ENCODE measurements around the gene MEIOB.
"Not testable (repeated sequence)": the region's sequence is repeated elsewhere in the genome, so short reads cannot be mapped to it uniquely, and the experiment has no call there.

Gene MEIOB

DNA sequence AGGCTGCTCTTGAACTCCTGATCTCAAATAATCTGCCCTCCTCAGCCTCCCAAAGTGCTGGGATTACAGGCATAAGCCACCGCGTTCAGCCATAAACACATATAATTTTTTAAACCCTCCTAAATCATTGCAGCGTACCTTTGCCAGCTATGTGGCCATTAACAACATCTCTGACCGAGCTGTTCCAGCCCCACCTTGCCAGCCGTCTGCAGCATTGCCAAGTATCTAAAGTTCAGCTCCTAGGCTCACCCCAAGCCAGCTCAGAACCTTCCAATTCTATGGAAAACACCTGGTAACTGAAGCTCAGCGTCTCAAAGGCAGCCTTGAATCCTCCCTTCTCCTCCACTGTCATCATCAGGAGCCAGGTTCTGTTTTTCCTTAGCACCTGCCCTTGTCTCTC lies 5.1 kb upstream of the MEIOB start:
- DNase-seq: no peak

DNA sequence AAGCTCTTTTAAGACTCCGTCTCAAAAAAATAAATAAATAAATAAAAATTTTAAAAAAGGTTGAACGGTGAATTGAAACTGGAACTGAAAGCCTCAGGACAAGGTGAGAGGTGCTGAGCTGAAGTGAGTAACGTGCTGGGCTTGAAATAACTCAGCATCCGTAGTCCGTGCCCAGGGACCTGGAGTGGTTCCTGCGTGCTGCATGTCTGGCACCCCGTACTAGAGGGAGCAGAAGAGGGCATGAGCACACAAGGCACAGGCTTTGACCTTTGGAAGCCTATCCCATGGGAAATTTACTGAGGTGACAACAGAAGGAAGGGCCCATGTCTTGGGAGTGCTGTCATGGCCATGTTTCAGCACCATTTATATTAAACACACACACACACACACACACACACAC lies 4.5 kb upstream of the MEIOB start:
- DNase-seq: no peak

DNA sequence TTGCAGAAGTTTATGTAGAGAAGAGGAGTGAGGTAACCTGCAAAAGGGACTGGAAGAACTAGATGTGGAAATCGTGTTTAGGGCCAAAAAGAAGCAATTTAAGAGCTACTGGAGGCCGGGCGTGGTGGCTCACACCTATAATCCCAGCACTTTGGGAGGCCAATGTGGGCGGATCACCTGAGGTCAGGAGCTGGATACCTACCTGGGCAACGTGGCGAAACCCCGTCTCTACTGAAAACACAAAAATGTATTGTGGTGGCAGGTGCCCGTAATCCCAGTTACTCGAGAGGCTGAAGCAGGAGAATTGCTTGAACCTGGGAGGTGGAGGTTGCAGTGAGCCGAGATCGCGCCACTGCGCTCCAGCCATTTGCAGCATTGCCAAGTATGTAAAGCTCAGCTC lies 4.1 kb upstream of the MEIOB start:
- not testable (repeated sequence) for DNase-seq

DNA sequence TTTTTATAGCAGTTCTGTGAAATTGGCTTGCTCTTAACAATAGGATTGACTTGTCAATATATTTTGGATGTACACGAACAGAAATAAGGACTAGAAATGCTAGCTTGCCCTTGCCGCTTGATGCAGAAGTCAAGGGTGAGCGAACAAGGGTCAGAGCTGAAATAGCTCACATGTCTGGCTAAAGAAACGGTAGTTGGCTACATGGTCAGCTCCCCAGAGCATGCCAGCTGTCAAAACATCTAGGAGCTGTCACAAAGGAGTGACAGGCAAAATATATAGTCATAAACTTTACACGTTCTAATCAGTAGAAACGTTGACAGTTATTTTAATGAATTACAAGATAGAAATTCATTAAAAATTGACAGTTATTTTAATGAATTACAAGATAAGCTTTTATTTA lies 2.9 kb upstream of the MEIOB start:
- DNase-seq: no peak

DNA sequence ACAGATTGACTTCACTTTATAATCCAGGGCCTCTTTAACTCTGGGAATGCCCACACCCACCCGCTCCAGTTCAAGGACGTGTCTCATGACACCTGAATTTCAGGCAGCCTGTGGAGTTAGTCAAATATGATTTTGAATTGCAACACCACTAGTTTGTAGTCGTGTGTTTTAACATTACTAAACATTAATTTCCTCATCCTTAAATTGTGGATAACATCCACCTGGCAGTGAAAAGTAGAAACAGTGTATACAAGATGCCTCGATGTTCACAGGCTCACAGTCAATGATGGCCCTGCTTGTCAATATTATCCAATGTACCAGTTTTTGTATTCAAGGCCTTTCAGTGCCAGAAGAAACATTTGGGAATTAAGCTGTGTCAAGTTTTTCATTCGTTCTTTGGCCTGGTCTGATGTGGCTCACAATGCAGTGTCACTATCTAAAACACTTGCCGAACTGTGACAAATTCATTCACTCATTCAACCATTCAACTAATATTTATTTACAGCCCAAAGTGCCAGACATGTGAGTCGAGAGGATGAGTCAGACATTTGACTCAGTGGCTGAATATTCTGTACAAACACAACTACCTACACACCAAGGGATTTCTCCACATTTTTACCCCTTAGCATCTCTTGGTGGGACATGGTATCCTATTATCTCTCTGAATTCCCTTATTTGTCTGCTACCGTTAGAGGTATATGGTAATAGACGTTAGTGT lies 1.4 kb downstream of the MEIOB start:
- no peak for DNase-seq

DNA sequence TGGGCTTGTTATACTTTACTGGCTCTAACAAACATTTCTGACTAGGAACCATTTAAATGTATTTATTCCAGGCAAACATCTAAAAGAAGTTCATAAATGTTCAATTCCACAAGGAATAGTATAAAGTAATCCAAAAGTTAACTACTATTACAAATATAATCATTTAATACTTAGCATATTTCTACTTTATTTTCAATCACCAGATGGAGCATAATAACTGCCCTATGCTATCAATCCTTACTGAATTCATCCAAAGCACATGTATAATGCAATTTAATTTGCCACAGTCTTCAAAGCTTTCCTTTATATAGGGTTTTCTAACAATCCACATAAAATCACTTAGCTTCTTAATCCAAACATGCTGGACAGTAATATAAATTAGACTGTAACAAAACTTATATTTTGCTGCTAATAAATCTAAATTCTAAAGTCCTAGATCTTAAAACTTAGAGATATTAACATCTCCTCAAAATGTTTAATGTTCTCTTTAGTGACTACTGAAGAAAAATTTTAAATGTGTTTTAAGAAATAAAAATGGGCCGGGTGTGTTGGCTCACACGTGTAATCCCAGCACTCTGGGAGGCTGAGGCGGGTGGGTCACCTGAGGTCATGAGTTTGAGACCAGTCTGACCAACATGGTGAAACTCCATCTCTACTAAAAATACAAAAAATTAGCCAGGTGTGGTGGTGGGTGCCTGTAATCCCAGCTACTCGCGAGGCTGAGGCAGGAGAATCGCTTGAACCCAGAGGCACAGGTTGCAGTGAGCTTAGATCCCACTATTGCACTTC lies 5.9 kb downstream of the MEIOB start:
- DNase-seq: no peak

DNA sequence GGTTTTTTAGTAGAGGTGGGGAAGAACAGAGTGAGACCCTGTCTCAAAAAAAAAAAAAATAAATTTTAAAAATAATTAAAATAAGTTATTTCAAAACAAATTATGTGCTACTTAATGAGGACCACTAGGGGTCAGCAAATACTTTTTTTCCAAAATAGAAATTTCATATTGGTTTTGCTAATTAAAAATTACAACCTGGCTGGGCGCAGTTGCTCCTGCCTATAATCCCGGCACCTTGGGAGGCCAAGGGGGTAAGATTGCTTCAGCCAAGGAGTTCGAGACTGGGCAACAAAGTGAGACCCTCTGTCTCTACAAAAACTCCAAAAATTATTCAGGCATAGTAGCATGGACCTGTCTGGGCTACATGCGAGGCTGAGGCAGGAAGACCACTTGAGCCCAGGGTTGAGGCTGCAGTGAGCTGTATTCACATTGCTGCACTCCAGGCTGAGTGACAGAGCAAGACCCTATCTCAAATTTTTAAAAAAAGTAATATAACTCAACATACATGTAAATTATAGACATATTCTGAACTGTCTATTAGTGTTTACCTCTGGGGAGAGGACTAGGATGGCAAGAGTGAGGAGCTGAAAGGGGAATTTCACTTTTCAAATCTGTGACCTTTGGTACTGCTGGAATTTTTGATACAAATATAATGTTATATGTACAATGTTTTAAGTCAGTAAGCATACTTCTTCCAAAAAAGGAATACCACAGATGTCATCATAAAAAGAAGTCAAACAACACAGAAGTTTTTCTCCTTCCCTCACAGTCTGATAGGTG lies 8.1 kb downstream of the MEIOB start:
- peak; percentile 24 to 28 for DNase-seq

DNA sequence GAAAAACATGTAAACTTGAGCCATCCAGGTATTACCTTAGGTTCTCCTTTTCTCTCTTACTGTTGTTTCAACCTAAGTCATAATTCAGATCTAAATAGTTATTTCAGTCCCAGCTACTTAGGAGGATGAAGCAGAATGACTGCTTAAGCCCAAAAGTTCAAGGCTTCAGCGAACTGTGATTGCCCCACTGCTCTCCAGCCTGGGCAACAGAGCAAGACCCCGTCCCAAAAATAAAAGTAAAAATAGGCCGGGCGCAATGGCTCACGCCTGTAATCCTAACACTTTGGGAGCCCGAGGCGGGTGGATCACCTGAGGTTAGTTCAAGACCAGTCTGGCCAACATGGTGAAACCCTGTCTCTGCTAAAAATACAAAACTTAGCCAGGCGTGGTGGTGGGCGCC lies 9.6 kb downstream of the MEIOB start:
- no peak for DNase-seq

DNA sequence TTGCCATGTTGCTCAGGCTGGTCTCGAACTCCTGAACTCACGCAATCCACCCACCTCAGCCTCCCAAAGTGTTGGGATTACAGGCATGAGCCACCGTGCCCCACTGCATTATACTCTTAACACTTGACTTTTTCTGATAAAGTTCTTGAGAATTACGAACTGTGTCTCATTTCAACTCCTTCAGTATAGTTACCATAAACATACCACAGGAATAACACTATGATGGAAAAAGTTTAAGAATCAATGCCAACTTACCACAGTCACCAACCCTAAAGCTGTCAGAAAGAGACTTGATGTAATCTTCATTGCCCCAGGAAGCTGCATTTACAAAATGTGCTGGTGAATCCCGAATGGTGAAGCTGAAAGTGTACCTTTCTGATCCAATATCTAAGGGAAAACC lies 10.2 kb downstream of the MEIOB start:
- DNase-seq: no peak

DNA sequence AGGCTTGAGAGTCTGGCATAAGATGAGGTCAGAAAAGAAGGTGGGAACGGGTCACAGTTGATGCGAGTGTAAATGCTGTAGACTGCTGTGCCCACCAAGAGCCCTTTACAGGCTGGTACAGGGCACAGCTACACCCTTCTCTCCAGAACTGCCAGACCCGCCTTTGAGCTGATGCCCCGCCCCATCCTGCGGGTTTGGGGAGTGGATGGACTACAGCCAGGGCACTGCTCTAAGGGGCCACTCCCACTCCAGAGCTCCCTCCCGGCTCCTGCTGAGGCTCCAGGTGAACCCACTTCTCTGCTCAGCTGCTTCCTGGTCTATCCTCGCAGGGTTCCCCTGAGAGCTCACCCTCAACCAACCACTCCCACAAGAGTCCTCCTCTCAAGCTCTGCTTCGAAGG lies 12.3 kb downstream of the MEIOB start:
- no peak for DNase-seq

DNA sequence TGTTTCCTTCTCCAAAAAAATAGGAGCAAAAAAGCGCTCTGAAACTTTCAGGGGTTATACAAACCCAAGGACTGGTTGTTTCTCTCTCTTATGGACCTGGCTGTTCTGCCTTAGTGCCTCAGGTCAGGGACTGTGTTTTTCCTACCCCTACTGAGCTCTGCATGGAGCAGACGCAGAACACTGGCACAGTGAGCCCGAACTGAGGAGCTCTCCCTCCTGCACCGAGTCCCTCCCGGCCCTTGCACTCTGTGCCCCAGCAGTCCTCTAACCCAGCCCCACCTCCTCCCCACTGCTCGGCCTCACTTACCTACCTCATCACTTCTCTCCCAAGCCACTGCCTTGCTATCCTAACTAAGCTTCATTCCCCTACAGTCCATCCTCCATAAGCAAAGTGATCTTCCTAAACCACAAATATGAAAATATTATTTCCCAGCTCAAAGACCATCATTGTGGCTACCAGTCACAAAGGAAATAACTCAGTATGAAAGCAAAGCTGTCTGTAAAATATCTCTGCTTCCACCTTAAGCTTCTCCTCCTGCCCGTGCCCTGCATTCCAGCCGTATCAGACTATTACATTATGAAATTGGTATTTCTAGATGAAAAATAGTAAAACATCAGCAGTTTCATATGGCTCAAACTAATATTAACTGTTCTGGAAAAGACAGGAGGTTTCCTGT lies 13.6 kb downstream of the MEIOB start:
- DNase-seq: no peak

DNA sequence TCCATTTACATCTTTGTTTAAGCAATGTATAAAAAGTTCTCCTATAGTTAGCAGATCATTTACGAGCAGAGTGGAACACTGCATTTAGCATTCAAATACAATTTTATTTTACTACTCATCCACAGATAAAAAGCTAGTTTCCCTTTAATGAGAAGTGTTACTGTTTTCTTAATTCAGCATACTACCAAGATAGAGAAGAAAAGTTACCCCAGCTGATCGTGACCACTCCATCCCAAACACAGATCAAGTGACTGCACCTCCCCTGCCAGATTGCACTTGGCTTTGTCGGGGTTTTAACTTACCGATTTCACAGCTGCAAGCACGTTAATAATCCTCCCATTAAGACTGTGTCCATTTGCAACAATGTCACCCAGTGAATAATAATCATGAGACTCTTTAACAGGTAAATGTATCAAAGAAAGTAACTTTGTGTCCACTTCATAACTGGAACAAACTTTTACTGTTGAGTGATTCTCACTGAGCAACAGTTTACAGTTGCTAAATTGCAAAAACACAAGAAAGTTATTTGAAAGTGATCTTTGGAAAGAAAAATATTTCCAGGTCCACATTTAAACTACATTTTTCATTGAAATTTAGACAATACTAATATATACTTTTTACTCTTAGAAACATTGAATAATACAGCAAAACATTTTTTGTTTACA lies 14.4 kb downstream of the MEIOB start:
- no peak for DNase-seq

DNA sequence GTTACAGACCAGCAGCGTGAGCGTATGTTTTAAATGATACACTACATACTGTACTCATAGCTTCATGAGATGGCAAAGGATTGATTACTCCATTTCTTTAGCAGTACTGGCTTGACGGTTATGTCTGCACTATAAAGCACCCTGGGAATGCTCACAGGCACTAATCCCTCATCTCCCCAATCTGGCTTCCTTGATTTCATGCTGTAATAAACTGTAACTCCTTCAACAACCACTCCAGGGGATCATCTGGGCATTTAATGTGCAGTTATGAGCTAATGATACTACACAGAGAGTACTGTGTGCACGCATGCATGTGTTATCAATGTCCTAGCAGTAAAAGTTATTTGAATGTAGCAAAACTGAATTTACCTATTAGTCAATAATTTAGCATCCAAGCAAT lies 20.2 kb downstream of the MEIOB start:
- DNase-seq: no peak

DNA sequence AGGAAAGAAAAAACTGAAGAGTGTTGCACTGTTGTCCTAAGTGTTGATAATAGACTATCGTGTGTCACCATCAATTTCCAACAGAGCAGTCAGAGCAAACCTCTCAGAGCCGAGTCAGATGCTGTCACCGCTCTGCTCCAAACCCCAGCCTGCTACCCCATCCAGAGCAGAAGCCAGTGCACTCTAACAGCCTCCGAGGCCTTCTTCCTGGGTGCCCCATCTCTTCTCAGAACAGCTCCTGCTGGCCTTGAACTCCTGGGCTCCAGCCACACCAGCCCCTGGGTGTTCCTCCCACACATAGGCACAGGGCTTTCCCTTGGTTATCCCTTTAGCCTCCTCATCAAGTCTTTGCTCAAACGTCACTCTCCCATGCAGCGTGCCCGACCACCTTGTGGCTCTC lies 21.0 kb downstream of the MEIOB start:
- no peak for DNase-seq

DNA sequence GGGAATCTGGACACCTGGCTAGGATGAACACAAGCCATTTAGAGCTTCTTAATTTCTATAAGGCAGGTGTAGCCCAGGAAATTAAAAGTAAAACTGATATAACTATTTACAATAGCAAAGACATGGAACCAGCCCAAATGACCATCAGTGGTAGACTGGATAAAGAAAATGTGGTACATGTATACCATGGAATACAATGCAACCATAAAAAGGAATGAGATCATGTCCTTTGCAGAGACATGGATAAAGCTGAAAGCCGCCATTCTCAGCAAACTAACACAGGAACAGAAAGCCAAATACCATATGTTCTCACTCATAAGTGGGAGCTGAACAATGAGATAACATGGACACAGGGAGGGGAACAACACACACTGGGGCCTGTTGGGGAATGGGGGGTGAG lies 25.5 kb downstream of the MEIOB start:
- no peak for DNase-seq

DNA sequence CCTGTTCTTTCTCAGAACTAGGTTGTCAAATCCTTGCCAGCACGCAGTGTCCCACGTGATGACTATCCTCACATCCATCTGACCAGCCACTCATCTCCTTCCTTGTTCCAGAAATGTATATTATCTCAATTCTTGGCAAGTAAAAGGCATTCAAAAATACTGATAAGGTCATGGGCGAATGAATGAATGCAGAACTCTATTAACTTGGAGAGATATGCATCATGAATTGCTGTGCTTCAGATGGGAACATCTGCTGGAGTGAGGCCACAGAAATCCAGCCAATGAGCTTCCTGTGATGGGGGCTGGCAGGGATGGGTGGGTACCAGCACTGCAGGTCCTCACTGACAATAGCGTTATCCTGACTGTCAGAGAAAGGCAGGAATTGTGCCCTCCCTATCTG lies 26.0 kb downstream of the MEIOB start:
- no peak for DNase-seq

DNA sequence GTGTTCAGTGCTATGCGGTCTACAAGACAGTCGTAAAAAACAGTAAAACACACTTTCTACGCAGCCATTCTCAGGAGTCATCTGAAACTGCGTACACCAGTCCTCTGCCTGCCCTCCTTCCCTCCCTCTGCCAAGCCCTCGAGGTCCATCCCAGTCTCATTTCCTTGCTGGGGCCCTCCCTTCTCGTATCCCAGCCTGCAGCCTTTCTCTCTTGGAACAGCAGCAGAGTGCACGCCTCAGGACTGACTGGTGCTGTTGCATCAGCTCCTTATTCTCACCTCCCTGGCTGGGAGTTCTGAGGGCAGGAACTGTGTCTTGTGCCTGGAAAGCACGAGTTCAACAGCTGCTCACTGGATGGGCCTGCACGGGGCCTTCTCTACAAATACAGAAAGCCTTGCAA lies 32.4 kb downstream of the MEIOB start:
- no peak for DNase-seq

DNA sequence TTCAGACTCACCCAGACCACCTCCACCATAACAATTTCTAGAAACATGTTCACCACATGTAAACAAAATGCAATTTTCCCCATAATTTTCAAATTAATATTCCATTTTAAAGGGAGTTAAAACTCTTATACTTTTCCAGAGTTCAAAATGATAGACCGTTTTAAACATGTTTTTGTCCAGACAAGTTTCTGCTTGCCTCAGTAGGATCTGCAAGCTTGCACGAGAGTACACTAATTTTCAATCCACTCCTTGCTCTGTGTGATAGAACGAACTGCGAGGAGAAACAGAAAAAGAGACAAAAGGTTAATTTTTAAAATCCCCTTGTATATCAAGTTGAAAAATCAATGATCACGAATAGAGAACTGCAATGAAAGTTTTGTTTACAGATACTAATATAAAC lies 37.9 kb downstream of the MEIOB start:
- DNase-seq: no peak

DNA sequence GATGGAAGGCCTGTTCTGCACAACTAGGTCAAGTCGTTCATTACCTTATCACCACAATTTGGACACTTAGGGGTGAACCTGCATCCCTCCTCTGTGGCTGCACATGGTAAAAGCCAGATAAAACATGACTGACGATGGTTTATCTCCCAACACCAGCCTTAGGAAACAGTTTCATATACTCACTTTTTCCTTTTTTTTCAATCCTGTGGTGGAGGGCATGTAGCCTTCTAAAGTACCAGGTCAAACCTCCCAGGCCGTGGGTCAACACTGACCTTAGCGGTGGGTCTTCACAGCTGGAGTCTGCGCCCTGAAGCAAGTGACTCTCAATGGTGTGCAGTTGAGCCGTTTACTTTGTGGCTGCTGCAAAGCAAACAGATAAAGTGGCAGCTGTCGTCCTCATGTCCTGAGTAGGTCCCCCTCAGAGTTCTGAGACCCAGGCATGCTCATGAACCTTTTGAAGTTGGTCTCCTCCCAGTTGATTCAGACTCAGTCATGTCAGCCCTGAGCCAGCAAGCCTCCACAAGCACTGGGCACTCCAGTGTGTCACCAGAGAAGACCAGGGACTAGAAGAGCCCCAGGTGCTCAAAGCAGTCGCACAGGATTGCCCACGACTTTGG lies 39.0 kb downstream of the MEIOB start:
- no peak for DNase-seq

DNA sequence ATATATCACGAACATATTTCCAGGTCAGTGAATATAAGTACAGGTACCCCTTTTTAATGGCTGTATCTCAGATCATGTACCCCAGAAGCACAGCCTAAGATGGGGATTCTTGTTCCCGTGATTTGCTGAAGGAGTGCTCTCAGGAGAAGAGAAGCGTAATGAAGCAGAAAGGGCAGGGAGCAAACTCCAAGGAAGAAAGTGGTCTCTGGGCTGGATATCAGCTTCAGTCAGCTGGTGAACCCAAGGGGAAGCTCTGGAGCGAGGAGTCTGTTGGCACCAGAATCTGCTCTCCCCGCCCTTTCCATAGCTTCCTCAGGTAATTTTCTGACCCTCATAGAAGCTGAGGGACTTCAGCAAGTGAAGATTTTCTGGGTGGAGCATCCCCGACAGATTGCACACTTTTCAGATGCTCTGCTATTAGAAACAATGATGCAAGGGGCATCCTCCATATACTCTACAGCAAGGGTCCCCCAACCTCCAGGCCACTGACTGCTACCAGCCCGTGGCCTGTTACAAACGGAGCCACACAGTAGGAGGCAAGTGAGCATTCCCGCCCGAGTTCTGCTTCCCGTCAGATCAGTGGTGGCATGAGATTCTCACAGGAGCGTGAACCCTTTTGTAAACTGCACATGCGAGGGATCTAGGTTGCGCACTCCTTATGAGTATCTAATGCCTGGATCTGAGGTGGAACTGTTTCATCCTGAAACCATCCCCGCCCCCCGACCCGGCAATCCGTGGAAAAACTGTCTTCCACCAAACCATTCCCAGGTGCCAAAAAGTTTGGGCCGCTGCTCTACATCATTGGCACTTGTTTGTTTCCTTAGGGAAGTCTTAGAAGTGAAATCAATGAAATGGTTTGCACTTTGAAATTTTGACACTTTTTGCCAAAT lies 40.5 kb downstream of the MEIOB start:
- no peak for DNase-seq

DNA sequence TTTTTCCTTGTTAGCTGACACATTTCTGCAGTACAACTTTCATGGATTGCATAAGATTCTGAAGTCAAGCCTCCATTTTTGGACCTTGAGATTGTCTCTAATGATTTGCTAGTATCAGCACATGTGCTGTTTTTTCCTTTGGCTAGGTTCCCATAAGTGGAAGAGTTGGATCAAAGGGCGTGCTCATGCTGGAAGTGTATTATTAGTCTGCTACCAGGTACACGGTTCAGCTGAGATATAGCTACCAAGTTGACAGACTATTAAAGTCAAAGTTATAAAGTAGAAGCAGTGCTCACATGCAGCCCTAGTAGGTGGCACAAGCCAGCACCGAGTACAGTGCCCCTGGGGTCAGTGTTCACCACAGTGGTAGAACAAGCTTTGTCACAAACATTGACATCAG lies 41.8 kb downstream of the MEIOB start:
- DNase-seq: no peak
